Measurements from ENCODE around the gene GLIS1.
A peak's percentile ranks its signal among the peaks of the same experiment; 100 is the strongest.

Gene GLIS1

DNA sequence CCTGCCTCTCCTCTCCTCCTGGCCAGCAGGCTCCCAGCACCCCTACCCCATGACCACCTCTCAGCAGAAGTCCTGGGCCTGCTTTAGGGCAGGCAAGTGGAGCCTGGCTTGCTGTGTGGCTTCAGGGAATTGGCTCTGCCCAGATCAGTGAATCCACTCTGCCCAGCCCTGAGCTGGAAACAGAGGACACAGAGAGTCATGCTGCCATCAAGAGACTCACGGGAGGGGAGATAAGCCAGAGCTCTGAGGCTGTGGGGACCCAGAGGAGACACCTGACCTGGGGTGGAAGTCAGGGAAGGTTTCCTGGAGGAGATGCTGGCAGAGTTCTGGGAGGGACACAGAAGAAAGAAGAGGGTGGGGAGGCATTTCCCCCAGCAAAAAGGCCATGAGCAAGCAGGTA is 54.2 kb downstream of the GLIS1 start:
- Mint-ChIP-seq H3K4me1 (peaks cover 15% of the 10 kb centered on the region), H3K27ac (no peak overlapping the region)
- ATAC-seq = no peak

DNA sequence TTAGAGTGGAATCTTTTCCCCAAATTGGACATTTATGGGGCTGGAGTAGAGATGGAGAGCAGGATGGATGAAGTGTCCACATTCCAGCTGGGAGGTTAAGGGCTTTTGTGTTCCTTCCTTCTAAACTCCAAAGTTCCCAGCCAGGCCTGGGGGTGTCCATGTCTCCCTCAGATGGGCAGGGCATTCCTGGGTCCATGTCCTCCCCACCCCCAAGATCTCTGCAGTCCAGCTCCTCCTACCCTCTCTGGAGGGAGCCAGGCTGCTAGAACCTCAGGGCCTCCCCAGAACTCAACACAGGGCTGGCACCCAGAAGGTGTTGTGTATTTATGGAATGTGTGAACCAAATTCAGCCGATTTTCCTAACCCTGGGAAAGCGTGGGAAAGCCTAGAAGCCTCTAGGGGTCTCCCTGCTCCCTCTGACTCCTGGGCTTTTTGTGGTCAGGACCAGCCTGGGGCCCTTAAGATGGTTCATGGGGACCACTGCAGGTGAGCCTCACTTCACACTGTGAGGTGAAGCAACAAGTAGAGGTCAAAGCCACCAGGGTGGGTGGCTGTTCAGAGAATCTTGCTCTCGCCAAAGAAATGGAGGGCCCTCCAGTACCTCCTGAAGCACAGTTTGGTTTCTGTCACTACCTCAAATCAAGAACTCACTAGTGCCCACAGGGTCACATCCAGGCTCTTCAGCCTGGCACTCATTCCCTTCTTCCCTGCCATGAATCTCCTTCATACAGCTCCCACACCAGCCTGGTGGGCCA is 54.8 kb downstream of the GLIS1 start:
- ATAC-seq = no peak
- Mint-ChIP-seq H3K4me1 (peaks cover 15% of the 10 kb centered on the region), H3K27ac (no peak overlapping the region), H3K27me3 (peaks cover 21% of the 10 kb centered on the region), H3K9me3 (no peaks in the 10 kb centered on the region), H3K4me3 (no peak overlapping the region)
- DNase-seq = no peak

More for the DNA sequence above, 54.2 kb downstream of the GLIS1 start:
- H3K27me3 Mint-ChIP-seq = peaks cover 21% of the 10 kb centered on the region
- no peak overlapping the region for H3K4me3 Mint-ChIP-seq
- no peaks in the 10 kb centered on the region for H3K9me3 Mint-ChIP-seq
- no peak for DNase-seq

DNA sequence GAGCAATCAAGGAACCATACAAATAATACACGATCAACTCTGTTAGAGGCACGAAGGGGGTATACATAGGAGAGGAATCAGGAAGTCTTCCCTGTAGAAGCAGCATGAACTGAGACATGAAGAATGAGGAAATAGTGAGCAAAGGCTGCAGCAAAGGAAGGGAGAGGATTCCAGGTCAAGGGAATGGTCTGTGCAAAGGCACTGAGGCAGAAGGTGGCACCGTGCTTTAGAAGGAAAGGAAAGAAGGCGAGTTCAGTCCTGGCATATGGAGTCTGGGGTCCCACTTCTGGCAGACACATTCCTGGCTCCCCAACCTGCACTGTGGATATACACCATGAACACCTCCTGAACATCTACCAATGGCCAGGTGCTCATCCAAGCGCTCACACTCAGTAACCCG is 56.1 kb downstream of the GLIS1 start:
- DNase-seq (no peak), ATAC-seq (no peak)
- Mint-ChIP-seq H3K27me3 (peaks cover 21% of the 10 kb centered on the region), H3K9me3 (no peaks in the 10 kb centered on the region), H3K4me1 (peaks cover 15% of the 10 kb centered on the region), H3K27ac (no peak overlapping the region), H3K4me3 (no peak overlapping the region)

DNA sequence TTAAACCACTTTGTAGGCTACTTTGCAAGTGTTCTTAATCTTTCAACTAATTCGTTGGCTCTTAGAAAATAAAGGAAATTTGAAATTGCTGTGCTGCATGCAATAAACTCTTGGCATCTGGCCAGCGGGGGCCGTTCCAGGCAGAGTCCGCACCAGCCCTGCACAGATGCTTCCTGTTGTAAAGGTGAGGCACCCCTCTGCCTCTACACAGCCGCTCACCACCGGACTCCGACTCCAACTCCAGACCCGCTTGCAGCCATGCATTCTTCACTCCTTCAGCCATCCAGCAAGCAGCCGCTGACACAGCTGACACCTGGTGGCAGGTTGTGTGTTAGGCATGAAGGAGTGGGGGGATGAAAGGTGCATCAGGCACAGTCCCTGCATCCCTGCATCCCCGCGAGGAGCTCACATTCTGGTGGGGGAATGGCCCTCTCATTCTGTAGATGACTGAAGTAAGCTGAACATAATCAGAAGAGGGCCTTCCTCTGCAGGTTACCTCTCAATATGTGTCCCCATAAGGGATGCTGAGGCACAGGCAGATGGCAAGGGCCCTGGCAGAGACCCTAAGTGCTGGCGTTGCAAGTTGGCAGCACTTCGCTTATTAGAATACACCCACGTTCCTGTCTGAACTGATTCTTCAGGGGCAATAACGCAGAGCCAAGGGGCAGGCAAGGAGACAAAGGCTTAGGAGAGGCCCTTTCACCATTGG is 56.8 kb downstream of the GLIS1 start:
- H3K4me1 Mint-ChIP-seq = peaks cover 15% of the 10 kb centered on the region
- DNase-seq (peak; percentile 36 to 51), ATAC-seq (peak; percentile 78)
- H3K27me3 Mint-ChIP-seq = peaks cover 21% of the 10 kb centered on the region
- H3K9me3 Mint-ChIP-seq = no peaks in the 10 kb centered on the region
- peak overlapping the region in 1 of 2 donors; percentile 55 for H3K4me3 Mint-ChIP-seq
- no peak overlapping the region for H3K27ac Mint-ChIP-seq

DNA sequence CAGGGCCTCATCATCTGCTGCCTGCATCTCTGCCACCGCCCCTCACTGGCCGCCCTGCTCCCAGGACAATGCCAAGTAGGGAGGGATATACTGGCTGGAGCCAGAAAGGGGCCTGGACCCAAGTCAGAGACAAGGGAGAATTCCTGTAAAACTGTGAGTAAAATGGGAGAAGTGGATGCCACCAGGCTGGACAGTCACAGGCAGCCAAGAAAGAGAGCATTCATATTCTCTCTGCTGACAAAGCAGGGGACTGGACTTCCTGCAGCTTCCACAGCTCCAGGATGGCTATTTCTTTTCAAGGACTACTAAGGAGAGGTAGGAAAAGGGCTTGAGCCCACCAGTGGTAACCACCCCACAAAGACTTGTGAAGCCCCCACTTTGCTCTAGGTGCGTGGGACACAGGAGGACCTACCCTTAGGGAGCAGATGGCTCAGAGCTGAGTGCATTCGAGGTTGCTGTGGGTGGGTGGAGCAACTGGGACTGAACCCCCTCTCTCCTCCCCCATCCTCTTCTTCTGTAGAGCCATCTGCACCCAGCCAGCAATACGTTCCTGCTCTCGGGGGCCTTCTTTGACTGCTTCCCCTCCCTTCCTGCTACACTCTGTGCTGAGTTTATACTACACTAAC is 57.5 kb downstream of the GLIS1 start:
- DNase-seq = no peak
- peaks cover 19% of the 10 kb centered on the region for H3K27me3 Mint-ChIP-seq
- no peak for ATAC-seq
- H3K9me3 Mint-ChIP-seq = no peaks in the 10 kb centered on the region
- H3K4me3 Mint-ChIP-seq = peak overlapping the region in 1 of 2 donors; percentile 55
- H3K4me1 Mint-ChIP-seq = peaks cover 15% of the 10 kb centered on the region
- no peak overlapping the region for H3K27ac Mint-ChIP-seq

DNA sequence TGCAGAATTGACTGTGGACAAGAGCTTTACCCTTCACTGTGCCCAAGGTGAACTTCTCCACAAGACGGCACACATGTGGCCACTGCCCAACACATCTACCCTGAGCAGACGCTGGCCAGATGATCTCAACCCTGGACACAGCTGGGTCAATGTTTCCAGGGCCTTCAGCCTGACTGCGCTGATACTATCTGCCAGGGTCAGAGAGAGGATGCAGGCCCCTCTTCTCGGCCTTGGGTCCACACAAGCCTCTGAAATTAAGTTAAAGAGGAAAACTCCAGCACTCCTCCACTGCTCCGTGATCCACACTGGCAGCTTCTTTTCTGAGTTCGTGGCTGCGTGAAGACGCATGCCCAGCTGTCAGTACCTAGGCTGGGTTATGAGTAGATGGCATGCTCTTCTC is 58.1 kb downstream of the GLIS1 start:
- no peak overlapping the region for H3K27ac Mint-ChIP-seq
- DNase-seq = no peak
- peaks cover 15% of the 10 kb centered on the region for H3K4me1 Mint-ChIP-seq
- H3K27me3 Mint-ChIP-seq = peaks cover 13% of the 10 kb centered on the region
- no peak overlapping the region for H3K4me3 Mint-ChIP-seq
- H3K9me3 Mint-ChIP-seq = no peaks in the 10 kb centered on the region
- no peak for ATAC-seq

DNA sequence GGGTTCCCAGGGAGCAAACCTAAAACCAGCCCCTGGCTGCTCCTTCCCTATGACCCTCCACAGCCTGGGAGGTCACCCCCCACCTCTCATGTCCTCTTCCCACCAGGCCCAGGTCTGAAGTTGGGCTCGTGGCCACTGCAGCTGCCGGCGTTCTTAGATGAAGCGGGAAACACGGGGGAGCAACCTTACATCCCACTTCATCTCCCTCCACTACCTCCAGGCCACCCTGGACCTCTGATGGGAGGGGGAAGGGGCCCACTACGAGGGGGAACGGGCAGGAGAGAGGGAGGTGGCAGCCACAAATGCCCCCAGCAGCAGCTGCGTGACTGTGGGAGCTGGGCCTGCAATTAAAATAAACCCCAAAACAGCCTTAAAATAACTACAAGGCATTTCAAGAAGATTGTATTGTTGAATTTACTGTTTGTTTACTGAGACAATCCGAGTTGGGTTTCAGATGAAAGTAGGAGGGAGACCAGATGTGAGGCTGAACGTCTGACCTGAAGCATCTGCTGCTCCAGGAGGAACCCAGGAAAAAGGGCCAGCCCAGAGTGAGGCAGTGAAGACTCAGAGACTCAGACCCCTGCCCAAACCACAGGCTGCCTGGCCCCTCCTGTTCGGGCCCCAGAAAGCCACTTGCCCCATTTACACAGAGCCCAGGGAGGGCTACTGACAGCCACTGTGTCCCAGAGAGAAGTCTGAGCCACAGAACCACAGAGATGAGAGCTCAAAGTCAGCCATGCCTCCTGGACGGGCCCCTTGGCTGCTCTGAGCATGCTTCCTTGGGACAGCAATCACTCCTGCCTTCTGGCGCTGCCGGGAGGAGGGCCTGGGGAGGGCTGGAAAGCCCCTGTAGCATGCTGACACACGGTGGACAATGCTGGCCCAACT is 59.8 kb downstream of the GLIS1 start:
- peak overlapping the region in 1 of 2 donors; percentile 15 for H3K27ac Mint-ChIP-seq
- H3K4me1 Mint-ChIP-seq = peaks cover 15% of the 10 kb centered on the region

DNA sequence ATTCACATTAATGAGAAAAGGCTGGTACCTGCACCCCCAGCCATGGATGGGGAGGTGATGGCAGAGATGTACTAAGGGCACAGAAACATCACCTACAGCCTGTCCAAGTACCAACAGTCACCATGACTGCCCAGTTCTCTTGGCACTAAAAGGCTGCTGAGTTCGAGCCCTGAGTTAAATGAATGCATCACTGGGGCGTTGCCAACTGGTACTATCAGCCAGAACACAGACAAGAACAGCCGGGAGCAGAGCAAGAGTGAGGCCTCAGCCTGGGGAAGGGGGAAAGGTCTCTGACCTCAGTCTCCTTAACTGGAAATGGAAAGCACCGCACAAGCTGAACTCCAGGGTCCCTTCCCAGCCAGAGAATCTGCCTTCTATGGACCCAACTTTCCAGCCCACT is 60.5 kb downstream of the GLIS1 start:
- H3K4me3 Mint-ChIP-seq = no peak overlapping the region
- peak overlapping the region in 1 of 2 donors; percentile 54 for H3K27ac Mint-ChIP-seq
- H3K9me3 Mint-ChIP-seq = no peaks in the 10 kb centered on the region
- H3K27me3 Mint-ChIP-seq = peaks cover 6% of the 10 kb centered on the region
- peaks cover 15% of the 10 kb centered on the region for H3K4me1 Mint-ChIP-seq
- ATAC-seq (no peak), DNase-seq (no peak)

More for the DNA sequence above, 59.8 kb downstream of the GLIS1 start:
- Mint-ChIP-seq H3K9me3 (no peaks in the 10 kb centered on the region), H3K4me3 (no peak overlapping the region), H3K27me3 (peaks cover 6% of the 10 kb centered on the region)
- DNase-seq (no peak), ATAC-seq (no peak)

DNA sequence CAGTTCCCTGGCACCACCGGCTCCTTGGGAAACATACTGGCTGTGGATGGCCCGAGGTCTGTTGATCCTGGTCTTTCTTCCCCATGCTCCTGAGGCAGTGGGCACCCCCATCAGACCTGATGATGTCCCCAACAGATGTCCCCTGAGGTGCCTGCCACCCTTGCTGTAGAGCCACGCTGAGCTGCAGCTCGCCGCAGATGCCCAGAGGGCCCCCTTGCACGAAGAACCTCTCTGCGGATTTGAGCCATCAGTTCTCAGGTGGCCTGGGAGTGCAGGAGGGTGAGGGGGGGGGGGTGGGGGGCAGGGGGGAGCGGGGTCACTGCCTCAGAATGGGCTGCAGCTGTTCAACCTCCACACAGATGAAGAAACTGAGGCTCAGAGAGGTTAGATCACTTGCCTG is 60.9 kb downstream of the GLIS1 start:
- Mint-ChIP-seq H3K27ac (no peak overlapping the region), H3K4me3 (no peak overlapping the region), H3K27me3 (peaks cover 6% of the 10 kb centered on the region), H3K9me3 (no peaks in the 10 kb centered on the region), H3K4me1 (peaks cover 15% of the 10 kb centered on the region)
- DNase-seq (no peak), ATAC-seq (no peak)

DNA sequence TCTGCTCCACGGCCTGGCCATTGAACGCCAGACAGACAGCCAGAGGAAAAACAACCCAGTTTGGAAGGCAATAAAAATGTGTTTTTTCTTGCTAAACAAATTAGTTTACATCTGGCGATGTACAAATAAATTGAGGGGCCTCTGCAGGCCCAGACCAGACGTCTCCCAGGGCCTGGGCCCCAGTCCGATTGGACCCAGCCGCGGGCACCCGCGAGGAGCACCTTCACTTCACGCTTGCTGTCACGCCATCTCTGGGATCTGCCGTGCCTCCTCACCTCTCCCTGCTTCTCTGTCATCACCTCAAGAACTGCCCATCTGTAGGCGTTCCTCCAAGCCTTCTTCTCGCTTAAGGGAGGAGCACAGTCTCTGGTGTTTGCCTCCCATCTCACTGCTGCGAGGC is 61.5 kb downstream of the GLIS1 start:
- H3K9me3 Mint-ChIP-seq = no peaks in the 10 kb centered on the region
- no peak overlapping the region for H3K4me3 Mint-ChIP-seq
- DNase-seq (no peak), ATAC-seq (no peak)
- H3K27ac Mint-ChIP-seq = no peak overlapping the region
- peaks cover 14% of the 10 kb centered on the region for H3K4me1 Mint-ChIP-seq
- H3K27me3 Mint-ChIP-seq = peaks cover 6% of the 10 kb centered on the region

DNA sequence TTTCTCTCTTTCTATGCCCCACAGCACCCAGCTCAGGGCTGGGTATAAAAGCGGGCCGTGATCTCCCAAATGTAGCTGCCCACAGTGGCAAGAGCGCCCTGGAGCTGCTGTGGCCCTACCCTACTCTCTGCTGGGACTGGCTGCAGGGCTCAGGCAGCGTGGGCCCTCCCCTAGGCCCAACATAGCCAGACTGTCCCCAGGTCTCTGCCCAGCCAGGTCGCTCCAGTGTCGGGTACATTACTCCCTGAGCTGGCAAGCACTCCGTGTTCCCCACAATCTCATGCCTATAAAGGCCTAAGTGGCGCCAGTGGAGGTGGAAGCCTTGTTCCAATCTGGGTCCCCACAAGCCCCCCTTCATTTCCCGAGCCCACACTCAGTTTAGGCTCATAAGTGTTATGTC is 66.2 kb downstream of the GLIS1 start:
- H3K27ac Mint-ChIP-seq = no peak overlapping the region
- no peaks in the 10 kb centered on the region for H3K4me1 Mint-ChIP-seq
- ATAC-seq (no peak), DNase-seq (no peak)
- H3K9me3 Mint-ChIP-seq = no peaks in the 10 kb centered on the region
- H3K27me3 Mint-ChIP-seq = no peaks in the 10 kb centered on the region
- no peak overlapping the region for H3K4me3 Mint-ChIP-seq

DNA sequence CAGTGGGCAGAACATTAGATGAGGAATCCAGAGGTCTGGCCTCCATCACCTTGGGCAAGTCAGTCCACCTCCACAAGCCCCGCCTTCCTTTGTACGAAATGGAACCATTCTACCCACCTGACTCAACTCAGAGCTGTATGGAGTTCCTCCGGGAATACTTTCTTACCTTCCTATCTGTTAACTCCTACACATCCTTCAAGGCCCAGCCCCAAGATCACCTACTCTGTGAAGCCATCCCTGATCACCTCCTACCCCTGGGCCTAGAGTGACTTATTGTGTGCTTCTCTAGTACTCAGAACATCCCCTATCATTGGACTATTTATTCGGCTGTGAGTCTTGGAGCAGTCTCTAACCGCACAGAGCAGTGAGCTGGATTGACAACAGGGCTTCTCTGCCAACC is 66.7 kb downstream of the GLIS1 start:
- Mint-ChIP-seq H3K27ac (no peak overlapping the region), H3K4me1 (no peaks in the 10 kb centered on the region), H3K4me3 (no peak overlapping the region), H3K27me3 (no peaks in the 10 kb centered on the region), H3K9me3 (no peaks in the 10 kb centered on the region)
- no peak for DNase-seq
- no peak for ATAC-seq

DNA sequence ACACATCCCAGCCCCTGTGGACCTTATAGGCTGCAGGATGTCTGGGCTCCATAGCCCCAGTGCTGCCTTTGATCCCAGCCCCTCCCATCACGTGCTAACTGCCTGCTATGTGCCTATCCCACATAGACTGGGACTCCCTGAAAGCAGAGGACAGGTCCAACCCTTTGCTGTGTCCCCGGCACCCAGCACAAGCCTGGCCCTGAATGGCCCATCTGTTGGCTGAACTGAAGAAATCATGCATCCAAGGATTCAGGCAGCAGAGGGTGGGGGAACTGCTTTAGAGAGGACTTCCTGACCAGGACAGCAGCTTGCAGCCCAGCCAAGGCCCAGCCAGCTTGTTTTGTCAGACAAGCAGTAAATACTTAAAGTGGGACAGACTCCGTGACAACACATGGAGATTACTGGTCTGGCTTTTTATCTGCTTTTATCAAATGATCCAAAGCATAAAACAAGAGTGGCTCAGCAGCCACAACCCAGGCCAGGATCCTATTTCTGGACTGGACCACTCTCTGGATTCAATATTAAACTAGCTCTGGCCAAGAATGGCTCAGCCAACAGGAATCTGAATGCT is 69.3 kb downstream of the GLIS1 start:
- no peak overlapping the region for H3K27ac Mint-ChIP-seq

DNA sequence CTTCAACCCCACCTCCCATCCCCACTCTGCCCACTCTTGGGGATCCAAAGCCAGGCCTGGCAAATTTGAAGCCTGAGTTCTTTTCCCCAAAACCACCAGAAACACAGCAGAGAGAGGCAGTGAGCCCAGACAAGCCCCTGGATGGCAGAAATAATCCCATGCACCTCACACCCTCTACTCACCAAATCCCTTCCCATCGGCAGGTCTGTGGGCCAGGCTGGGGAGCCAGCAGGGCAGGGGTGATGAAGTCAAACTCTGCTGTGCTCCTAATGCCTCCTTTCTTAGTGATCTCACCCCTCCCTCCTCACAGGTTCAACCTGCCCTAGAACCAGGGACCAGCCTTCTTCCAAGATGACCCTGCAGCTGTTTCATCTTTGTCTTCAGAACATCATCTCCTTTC is 72.4 kb downstream of the GLIS1 start:
- Mint-ChIP-seq H3K4me3 (no peak overlapping the region), H3K27me3 (no peaks in the 10 kb centered on the region), H3K4me1 (no peaks in the 10 kb centered on the region), H3K9me3 (no peaks in the 10 kb centered on the region), H3K27ac (peak overlapping the region in 1 of 2 donors; percentile 6)
- DNase-seq (no peak), ATAC-seq (no peak)

More for the DNA sequence above, 69.3 kb downstream of the GLIS1 start:
- no peaks in the 10 kb centered on the region for H3K27me3 Mint-ChIP-seq
- DNase-seq (no peak), ATAC-seq (no peak)
- no peak overlapping the region for H3K4me3 Mint-ChIP-seq
- H3K9me3 Mint-ChIP-seq = no peaks in the 10 kb centered on the region
- H3K4me1 Mint-ChIP-seq = no peaks in the 10 kb centered on the region

DNA sequence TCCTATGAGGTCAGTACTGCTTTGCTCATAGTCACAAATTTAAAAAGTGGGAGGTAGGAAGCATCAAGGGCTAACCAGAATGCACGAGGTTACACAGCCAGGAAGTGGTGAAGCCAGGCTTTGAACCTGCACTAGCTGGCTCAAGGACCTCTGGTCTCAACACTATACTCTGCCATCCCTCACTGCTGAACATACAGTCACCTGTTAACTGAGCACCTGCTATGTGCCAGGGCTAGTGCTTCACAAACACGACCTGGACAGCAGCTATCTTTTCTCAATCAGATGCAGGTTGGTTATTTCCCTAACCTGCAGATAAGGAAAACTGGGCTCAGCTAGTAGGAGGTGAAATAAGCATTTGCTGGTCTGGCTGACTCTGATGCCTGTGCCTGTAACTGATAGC is 73.0 kb downstream of the GLIS1 start:
- Mint-ChIP-seq H3K27me3 (no peaks in the 10 kb centered on the region), H3K9me3 (no peaks in the 10 kb centered on the region), H3K4me3 (no peak overlapping the region), H3K4me1 (no peaks in the 10 kb centered on the region), H3K27ac (no peak overlapping the region)
- no peak for DNase-seq
- no peak for ATAC-seq

Data from stimulated activated naive CD8-positive, alpha-beta T cell treated with anti-CD3 and anti-CD28 coated beads, Interleukin-15, amount 100 ng/mL, for 72 hours (primary cell).